ENCODE measurements around the gene MAP4K2.
A peak's percentile ranks its signal among the peaks of the same experiment; 100 is the strongest.

Gene MAP4K2

GRCh38 chr11:64768300-64768694 lies 34.7 kb downstream of the MAP4K2 start:
- no peak for DNase-seq (ENCODE audit: low read depth in 3 of 3)

GRCh38 chr11:64767344-64768299 lies 35.4 kb downstream of the MAP4K2 start:
- DNase-seq (ENCODE audit: low read depth in 3 of 3) = peak; percentile 56 to 87 (median 80)

GRCh38 chr11:64766881-64767280 lies 36.1 kb downstream of the MAP4K2 start:
- DNase-seq (ENCODE audit: low read depth in 3 of 3) = no peak

GRCh38 chr11:64765851-64766665 lies 37.0 kb downstream of the MAP4K2 start:
- DNase-seq (ENCODE audit: low read depth in 3 of 3) = no peak

- no peak for DNase-seq (ENCODE audit: low read depth in 3 of 3)
Measured at GRCh38 chr11:64765291-64765850, 37.6 kb downstream of the MAP4K2 start.

GRCh38 chr11:64764753-64765152 lies 38.3 kb downstream of the MAP4K2 start:
- DNase-seq (ENCODE audit: low read depth in 3 of 3) = no peak

GRCh38 chr11:64764040-64764611 lies 38.9 kb downstream of the MAP4K2 start:
- DNase-seq (ENCODE audit: low read depth in 3 of 3) = no peak

- DNase-seq (ENCODE audit: low read depth in 3 of 3) = no peak
Measured at GRCh38 chr11:64763526-64764039, 39.4 kb downstream of the MAP4K2 start.

- DNase-seq (ENCODE audit: low read depth in 3 of 3) = no peak
Measured at GRCh38 chr11:64762674-64763525, 40.1 kb downstream of the MAP4K2 start.

- DNase-seq (ENCODE audit: low read depth in 3 of 3) = no peak
Measured at GRCh38 chr11:64762277-64762673, 40.7 kb downstream of the MAP4K2 start.

GRCh38 chr11:64760759-64761420 lies 42.1 kb downstream of the MAP4K2 start:
- no peak for DNase-seq (ENCODE audit: low read depth in 3 of 3)

- DNase-seq (ENCODE audit: low read depth in 3 of 3) = no peak
Measured at GRCh38 chr11:64759722-64760719, 43.0 kb downstream of the MAP4K2 start, which contains the start of gene PYGM. Gene PYGM, minus strand, starts transcription at chr11:64759974. Its CDS starts 76 bp downstream, at chr11:64759898.

- no peak for DNase-seq (ENCODE audit: low read depth in 3 of 3)
Measured at GRCh38 chr11:64759131-64759721, 43.8 kb downstream of the MAP4K2 start.

- DNase-seq (ENCODE audit: low read depth in 3 of 3) = no peak
Measured at GRCh38 chr11:64758330-64759079, 44.5 kb downstream of the MAP4K2 start.

GRCh38 chr11:64757549-64758329 lies 45.3 kb downstream of the MAP4K2 start:
- no peak for DNase-seq (ENCODE audit: low read depth in 3 of 3)

GRCh38 chr11:64755681-64756361 lies 47.2 kb downstream of the MAP4K2 start:
- no peak for DNase-seq (ENCODE audit: low read depth in 3 of 3)

Measured in stimulated activated CD4-positive, alpha-beta T cell treated with anti-CD3 and anti-CD28 coated beads, TNF-alpha, amount 100 ng/mL, for 48 hours (primary cell).